Transverse colon (tissue), 4 donors: ENCODE results near the gene APMAP.

Experiments
- EP300 ChIP-seq: sonication (generic); formaldehyde crosslinking; IDR thresholded peaks from one replicate; pipeline ENCODE4 v1.6.1; 2017; ENCODE audit warnings: antibody characterized with exemption, low read depth
- POLR2A ChIP-seq: fragments of 450-650 bp; IDR thresholded peaks from one replicate; pipeline ENCODE4 v1.6.1; 2016; ENCODE audit warnings: antibody characterized with exemption, mild to moderate bottlenecking, moderate library complexity
- POLR2AphosphoS5 ChIP-seq, 3 donors: sonication (generic); formaldehyde crosslinking; IDR thresholded peaks; one replicate each; pipeline ENCODE4 v1.6.1; 2016; ENCODE audit warnings: antibody characterized with exemption in 3 of 3
- TF ChIP-seq, protein P1 (sequence below), 5 experiments: fragments of 200-600 bp in 3 of 5; fragments of 450-650 bp in 2 of 5; sonication (generic) in 3 of 5; IDR thresholded peaks; 1 replicate in 2 of 5; 2 replicates in 3 of 5; pipeline ENCODE4 v1.5.1; 2016 to 2017; ENCODE audit warnings: antibody characterized with exemption in 5 of 5, inconsistent platforms in 3 of 5, mild to moderate bottlenecking in 2 of 5, moderate library complexity in 1 of 5

- TF ChIP-seq POLR2A (no peak), EP300 (no peak), POLR2AphosphoS5 (IDR thresholded peaks at IDR 0.05) (no peak)
- TF ChIP-seq, protein P1, sequence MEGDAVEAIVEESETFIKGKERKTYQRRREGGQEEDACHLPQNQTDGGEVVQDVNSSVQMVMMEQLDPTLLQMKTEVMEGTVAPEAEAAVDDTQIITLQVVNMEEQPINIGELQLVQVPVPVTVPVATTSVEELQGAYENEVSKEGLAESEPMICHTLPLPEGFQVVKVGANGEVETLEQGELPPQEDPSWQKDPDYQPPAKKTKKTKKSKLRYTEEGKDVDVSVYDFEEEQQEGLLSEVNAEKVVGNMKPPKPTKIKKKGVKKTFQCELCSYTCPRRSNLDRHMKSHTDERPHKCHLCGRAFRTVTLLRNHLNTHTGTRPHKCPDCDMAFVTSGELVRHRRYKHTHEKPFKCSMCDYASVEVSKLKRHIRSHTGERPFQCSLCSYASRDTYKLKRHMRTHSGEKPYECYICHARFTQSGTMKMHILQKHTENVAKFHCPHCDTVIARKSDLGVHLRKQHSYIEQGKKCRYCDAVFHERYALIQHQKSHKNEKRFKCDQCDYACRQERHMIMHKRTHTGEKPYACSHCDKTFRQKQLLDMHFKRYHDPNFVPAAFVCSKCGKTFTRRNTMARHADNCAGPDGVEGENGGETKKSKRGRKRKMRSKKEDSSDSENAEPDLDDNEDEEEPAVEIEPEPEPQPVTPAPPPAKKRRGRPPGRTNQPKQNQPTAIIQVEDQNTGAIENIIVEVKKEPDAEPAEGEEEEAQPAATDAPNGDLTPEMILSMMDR (IDR thresholded peaks at IDR 0.05), result no peak
Measured at GRCh38 chr20:24916412-24916811, 76.1 kb downstream of the APMAP start.
